ENCODE measurements around the gene SLCO2B1.

Gene SLCO2B1

DNA sequence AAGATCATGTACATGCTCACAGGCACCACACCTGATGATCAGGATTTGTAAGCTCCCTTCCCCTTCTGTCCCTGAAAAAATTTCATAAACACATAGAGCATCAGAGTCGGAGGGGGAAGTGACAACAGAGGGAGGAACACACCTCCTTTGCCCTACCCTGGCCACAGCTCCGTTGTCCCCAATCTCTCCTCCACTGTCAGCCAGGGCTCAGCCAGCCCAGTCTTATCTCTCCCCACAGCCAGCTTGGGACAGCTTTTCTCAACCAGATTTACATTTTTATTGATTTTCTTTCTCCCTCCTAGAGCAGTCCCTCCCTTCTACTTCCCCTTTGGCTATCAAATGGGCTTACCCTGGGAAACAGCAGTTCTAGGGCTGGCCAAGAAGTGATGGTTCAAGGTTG lies 57.5 kb downstream of the SLCO2B1 start:
- no peak for DNase-seq (ENCODE audit: extremely low read depth in 1 of 2, low read depth in 1 of 2)

GRCh38 chr11:75212411-75212810 lies 61.5 kb downstream of the SLCO2B1 start:
- DNase-seq (ENCODE audit: extremely low read depth in 1 of 2, low read depth in 1 of 2) = no peak

- DNase-seq (ENCODE audit: extremely low read depth in 1 of 2, low read depth in 1 of 2) = peak; percentile 28 to 54
These were observed 63.5 kb downstream of the SLCO2B1 start for GRCh38 chr11:75214411-75214821.

- DNase-seq (ENCODE audit: extremely low read depth in 1 of 2, low read depth in 1 of 2) = no peak
These were observed 63.9 kb downstream of the SLCO2B1 start for GRCh38 chr11:75214843-75215242.

- no peak for DNase-seq (ENCODE audit: extremely low read depth in 1 of 2, low read depth in 1 of 2)
These were observed 69.0 kb downstream of the SLCO2B1 start for GRCh38 chr11:75219869-75220268.

GRCh38 chr11:75223954-75224643 lies 73.2 kb downstream of the SLCO2B1 start:
- DNase-seq (ENCODE audit: extremely low read depth in 1 of 2, low read depth in 1 of 2) = no peak

DNA sequence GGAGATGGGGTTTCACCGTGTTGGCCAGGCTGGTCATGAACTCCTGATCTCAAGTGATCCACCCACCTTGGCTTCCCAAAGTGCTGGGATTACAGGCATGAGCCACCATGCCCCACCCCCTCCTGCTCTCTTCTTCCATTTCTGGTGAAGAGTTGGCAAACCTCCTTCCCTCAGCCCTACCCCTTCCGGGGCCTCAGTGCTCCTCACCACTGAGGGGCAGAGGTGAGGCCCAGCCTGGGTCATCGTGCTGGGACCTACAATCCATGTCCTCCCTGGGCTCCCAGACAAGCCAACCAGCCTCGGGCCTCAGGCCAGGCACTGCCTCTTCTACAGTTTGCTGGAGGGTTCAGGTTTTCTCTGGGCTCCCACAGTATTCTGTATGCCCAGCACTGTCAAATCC lies 74.9 kb downstream of the SLCO2B1 start:
- no peak for DNase-seq (ENCODE audit: extremely low read depth in 1 of 2, low read depth in 1 of 2)

DNA sequence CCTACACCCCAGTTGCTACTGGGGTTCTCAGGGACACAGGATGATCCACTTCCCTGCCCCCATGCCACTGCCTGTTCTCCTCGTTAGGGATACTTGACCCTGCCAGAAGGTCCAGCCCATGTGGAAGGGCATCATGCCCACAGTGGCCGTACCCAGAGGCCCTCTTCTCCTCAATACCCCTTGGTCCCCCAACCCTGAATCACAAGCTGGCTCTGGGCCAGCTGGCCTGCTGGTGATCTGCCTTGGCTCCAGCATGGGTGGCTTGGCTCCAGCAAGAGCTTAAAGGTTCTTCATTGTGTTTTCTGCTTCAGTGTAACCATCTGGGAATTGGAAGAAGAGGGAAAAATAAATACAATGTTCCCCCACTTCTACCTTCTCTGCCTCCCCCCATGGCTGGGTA lies 78.6 kb downstream of the SLCO2B1 start:
- DNase-seq (ENCODE audit: extremely low read depth in 1 of 2, low read depth in 1 of 2) = no peak

- DNase-seq (ENCODE audit: extremely low read depth in 1 of 2, low read depth in 1 of 2) = no peak
These were observed 79.7 kb downstream of the SLCO2B1 start for GRCh38 chr11:75230621-75231020.

DNA sequence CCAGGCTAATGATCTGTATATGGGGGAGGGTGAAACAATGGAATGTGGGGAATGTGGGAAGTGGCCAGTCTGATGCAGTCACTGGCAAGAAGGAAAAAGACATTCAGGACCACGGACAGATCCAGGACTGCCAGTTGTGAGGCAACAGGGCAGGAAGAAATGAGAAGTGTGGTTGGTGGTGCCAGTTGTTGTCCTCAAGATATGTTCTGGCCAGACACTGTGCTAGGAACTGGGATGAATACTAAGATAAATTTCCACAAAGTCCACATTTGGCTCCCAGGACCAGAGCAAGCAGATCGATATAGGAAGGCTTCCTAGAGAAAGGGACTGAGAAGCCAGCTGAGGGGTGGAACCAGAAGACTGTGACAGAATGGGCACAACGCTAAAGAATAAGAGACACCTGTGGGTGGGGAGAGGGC lies 82.9 kb downstream of the SLCO2B1 start:
- DNase-seq (ENCODE audit: extremely low read depth in 1 of 2, low read depth in 1 of 2) = no peak

DNA sequence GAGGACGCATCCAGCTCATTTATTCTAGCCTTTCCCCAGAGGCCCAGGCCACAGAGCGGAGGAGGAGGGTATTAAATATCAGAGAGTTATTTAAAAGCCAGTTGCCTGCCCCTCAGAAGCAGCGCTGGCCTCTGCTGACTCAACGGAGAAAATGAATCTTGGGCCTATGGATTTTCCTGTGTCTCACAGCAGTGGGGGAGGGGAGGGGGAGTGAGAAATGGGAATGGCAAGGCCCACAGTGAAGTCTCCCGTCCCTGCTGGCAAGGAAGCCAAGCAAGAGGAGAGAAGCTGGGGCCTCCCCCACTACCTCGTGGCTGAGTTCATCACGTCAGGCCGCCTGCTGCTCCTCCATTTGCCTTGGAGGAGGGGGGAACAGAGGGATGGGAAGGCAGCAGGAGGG lies 85.2 kb downstream of the SLCO2B1 start:
- DNase-seq (ENCODE audit: extremely low read depth in 1 of 2, low read depth in 1 of 2) = no peak

DNA sequence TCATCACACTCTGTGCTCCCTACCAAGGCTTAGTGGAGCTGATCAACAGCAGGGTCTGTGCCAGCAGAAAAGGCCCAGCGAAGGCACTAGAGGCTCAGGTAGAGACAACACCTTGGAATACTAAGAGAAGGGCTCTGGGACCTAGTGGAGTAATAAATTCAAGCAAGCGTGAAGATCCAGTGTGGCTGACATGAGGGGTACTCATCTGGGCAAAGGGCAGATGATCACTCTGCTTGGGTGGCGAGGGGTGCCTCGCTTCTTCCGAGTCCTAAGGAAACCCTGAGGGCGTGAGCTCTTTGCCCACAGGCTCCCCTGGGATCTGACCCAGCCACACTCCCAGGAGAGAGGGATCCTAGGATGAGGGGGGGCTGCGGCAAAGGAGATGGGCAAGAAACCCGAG lies 86.1 kb downstream of the SLCO2B1 start:
- no peak for DNase-seq (ENCODE audit: extremely low read depth in 1 of 2, low read depth in 1 of 2)

- DNase-seq (ENCODE audit: extremely low read depth in 1 of 2, low read depth in 1 of 2) = no peak
These were observed 87.9 kb downstream of the SLCO2B1 start for GRCh38 chr11:75238595-75239440.

DNA sequence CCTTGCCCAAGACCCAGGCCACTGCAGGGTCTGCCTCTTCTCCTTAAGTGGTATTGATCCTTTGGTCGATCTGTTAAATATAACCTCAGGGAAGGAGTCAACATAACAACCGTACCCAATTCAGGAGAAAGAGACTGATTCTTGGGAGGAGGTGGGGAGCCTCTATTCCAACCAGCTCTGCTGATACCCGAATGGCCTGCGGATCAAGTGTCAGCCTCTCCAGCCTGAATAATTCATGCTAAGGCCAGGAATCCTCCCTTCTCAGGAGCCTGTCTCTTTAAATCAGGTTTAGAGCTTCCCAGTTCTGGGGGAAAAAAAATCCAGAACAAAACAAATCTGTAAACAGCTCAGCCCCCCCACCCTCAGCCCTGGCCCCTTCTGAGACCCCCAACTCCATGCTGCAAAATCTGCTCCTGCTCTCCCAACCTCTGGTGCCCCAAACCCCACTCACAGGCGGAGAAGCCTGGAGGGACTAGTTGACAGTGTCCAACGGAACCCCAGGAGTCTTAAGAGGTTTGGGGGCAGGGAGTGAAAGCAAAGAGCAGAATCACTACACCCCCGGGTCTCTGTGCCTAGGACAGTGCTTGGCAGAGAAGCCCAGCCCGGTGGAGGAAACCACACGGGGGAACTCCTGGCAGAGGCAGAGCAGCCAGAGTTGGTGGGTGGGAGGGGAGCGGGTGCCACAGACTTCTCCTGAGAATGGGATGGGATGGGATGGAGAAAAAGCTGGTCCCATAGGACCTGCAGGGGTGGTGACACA lies 88.8 kb downstream of the SLCO2B1 start:
- DNase-seq (ENCODE audit: extremely low read depth in 1 of 2, low read depth in 1 of 2) = no peak

- DNase-seq (ENCODE audit: extremely low read depth in 1 of 2, low read depth in 1 of 2) = no peak
These were observed 89.6 kb downstream of the SLCO2B1 start, which contains the start of gene TPBGL for GRCh38 chr11:75240311-75241035. TPBGL (plus strand) TSS chr11:75240774; CDS start chr11:75241050, 276 bp downstream.

DNA sequence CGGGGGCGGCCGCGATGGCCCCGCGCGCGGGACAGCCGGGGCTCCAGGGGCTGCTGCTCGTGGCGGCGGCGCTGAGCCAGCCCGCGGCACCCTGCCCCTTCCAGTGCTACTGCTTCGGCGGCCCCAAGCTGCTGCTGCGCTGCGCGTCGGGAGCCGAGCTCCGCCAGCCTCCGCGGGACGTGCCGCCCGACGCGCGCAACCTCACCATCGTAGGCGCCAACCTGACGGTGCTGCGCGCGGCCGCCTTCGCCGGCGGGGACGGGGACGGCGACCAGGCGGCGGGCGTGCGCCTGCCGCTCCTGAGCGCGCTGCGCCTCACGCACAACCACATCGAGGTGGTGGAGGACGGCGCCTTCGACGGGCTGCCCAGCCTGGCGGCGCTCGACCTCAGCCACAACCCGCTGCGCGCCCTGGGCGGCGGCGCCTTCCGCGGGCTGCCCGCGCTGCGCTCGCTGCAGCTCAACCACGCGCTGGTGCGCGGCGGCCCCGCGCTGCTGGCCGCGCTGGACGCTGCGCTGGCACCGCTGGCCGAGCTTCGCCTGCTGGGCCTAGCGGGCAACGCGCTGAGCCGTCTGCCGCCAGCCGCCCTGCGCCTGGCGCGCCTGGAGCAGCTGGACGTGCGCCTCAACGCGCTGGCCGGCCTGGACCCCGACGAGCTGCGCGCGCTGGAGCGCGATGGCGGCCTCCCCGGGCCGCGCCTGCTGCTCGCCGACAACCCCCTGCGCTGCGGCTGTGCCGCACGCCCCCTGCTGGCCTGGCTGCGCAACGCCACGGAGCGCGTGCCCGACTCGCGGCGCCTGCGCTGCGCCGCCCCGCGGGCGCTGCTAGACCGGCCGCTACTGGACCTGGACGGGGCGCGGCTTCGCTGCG lies 90.4 kb downstream of the SLCO2B1 start:
- peak; percentile 57 to 79 for DNase-seq (ENCODE audit: extremely low read depth in 1 of 2, low read depth in 1 of 2)

GRCh38 chr11:75241906-75242644 lies 91.2 kb downstream of the SLCO2B1 start:
- DNase-seq (ENCODE audit: extremely low read depth in 1 of 2, low read depth in 1 of 2) = no peak

- no peak for DNase-seq (ENCODE audit: extremely low read depth in 1 of 2, low read depth in 1 of 2)
These were observed 92.1 kb downstream of the SLCO2B1 start for GRCh38 chr11:75242722-75243600.
